HCT116 (cell line): ENCODE data around the gene APOE. TPM values are rescaled to one million over a fixed set of nuclear protein-coding genes. Genes with fewer than 3 reads are reported as not detected.

ENCODE experiments used
- ATAC-seq: fragments of 200-7000 bp; cut with Tn5 transposase; 2 replicates; pipeline ENCODE4 v1.9.1; 2020; ENCODE audit warnings: mild to moderate bottlenecking, moderate library complexity
- BruUV-seq: library from RNA; stranded (reverse); fragments of 400-500 nt; replicated peaks from 2 replicates; lab custom pipeline; 2021; lab: Mats Ljungman, UMichigan
- CTCF ChIA-PET: fragments of 300-600 bp; sonication (Branson Sonifier 250); formaldehyde crosslinking; loops from one replicate; lab custom pipeline; 2021; ENCODE audit warnings: antibody characterized with exemption; lab: Charles Lee
- POLR2A ChIA-PET: fragments of 300-600, 350-600 bp; sonication (Branson Sonifier 250); formaldehyde crosslinking; loops from one replicate; lab custom pipeline; 2021; ENCODE audit warnings: antibody characterized with exemption; lab: Charles Lee
- RAD21 ChIA-PET, 2 experiments: fragments of 300-600 bp; sonication (Branson Sonifier 250); formaldehyde crosslinking; loops; one replicate each; lab custom pipeline; 2023; ENCODE audit warnings: low total read pairs in 2 of 2; ENCODE audit not compliant: uncharacterized antibody in 2 of 2, unreplicated experiment in 2 of 2, low non-redundant PET in 1 of 2; lab: Charles Lee
- DNase-seq: peaks from one replicate; pipeline ENCODE4 v3.0.0-alpha.2; 2010; ENCODE audit warnings: low read depth, low spot score
- H2AFZ ChIP-seq: fragments of 200-600 bp; shearing (Covaris generic), sonication (generic); 2 replicates; pipeline ENCODE4 v1.6.1; 2017; ENCODE audit warnings: low read depth, mixed run types, mixed read lengths, antibody characterized with exemption, low read length; ENCODE audit not compliant: poor library complexity, severe bottlenecking
- H3K27ac ChIP-seq: 2 replicates; pipeline ENCODE4 v1.5.1; 2012; ENCODE audit warnings: low read depth, low read length
- H3K27me3 ChIP-seq: fragments of 200-600 bp; sonication (generic); 2 replicates; pipeline ENCODE4 v1.6.1; 2016; ENCODE audit warnings: mixed run types, low read length, mixed read lengths; ENCODE audit not compliant: insufficient read depth
- H3K36me3 ChIP-seq, 2 experiments: fragments of 200-500 bp in 1 of 2; fragments of 200-600 bp in 1 of 2; sonication (Bioruptor generic) in 1 of 2; sonication (generic) in 1 of 2; 2 replicates each; pipeline versions ENCODE4 v1.5.1 to v1.6.1; 2014 to 2016; ENCODE audit warnings: low read length in 2 of 2, inconsistent platforms in 1 of 2, mixed read lengths in 1 of 2, mixed run types in 1 of 2; ENCODE audit not compliant: insufficient read depth in 2 of 2, control insufficient read depth in 1 of 2
- H3K4me1 ChIP-seq, 2 experiments: fragments of 200-600 bp in 1 of 2; sonication (generic) in 1 of 2; 2 replicates each; pipeline versions ENCODE4 v1.5.1 to v1.6.1; 2012 to 2017; ENCODE audit warnings: low read length in 2 of 2, inconsistent platforms in 1 of 2, mild to moderate bottlenecking in 1 of 2, mixed read lengths in 1 of 2, mixed run types in 1 of 2, moderate library complexity in 1 of 2; ENCODE audit not compliant: insufficient read depth in 2 of 2, control insufficient read depth in 1 of 2
- H3K4me2 ChIP-seq: fragments of 200-600 bp; sonication (generic); 2 replicates; pipeline ENCODE4 v1.6.1; 2017; ENCODE audit warnings: mixed run types, low read length, mixed read lengths
- H3K4me3 ChIP-seq, 2 experiments: fragments of 200-600 bp in 1 of 2; sonication (generic) in 1 of 2; replicated peaks in 1 of 2; 2 replicates each; pipeline ENCODE4 v1.5.1; 2011 to 2016; ENCODE audit warnings: low read length in 2 of 2, control low read depth in 1 of 2, low read depth in 1 of 2, mild to moderate bottlenecking in 1 of 2, mixed read lengths in 1 of 2, mixed run types in 1 of 2
- H3K79me2 ChIP-seq: fragments of 200-600 bp; sonication (generic); 2 replicates; pipeline ENCODE4 v1.6.1; 2017; ENCODE audit warnings: mild to moderate bottlenecking, mixed run types, low read length, moderate library complexity, mixed read lengths; ENCODE audit not compliant: insufficient read depth
- H3K9ac ChIP-seq: fragments of 200-600 bp; sonication (generic); 2 replicates; pipeline ENCODE4 v1.6.1; 2016; ENCODE audit warnings: low read length, mixed read lengths
- H3K9me2 ChIP-seq: fragments of 200-600 bp; sonication (generic), shearing (Covaris generic); 2 replicates; pipeline ENCODE4 v1.6.1; 2017; ENCODE audit warnings: mixed run types, mild to moderate bottlenecking, moderate library complexity; ENCODE audit not compliant: insufficient read depth
- H3K9me3 ChIP-seq, 2 experiments: fragments of 200-500 bp in 1 of 2; fragments of 200-600 bp in 1 of 2; sonication (Bioruptor generic) in 1 of 2; sonication (generic) in 1 of 2; 2 replicates each; pipeline ENCODE4 v1.6.1; 2014 to 2017; ENCODE audit warnings: low read length in 2 of 2, mixed read lengths in 2 of 2, inconsistent platforms in 1 of 2, low read depth in 1 of 2, mild to moderate bottlenecking in 1 of 2, mixed run types in 1 of 2, moderate library complexity in 1 of 2; ENCODE audit not compliant: control insufficient read depth in 1 of 2, insufficient read depth in 1 of 2
- H4K20me1 ChIP-seq: fragments of 200-600 bp; sonication (generic), shearing (Covaris generic); 2 replicates; pipeline ENCODE4 v1.6.1; 2017; ENCODE audit warnings: mixed run types, mild to moderate bottlenecking, moderate library complexity; ENCODE audit not compliant: insufficient read depth
- SIN3A ChIP-seq: IDR thresholded peaks from 2 replicates; pipeline ENCODE4 v1.6.1; 2012; ENCODE audit warnings: low read depth
- SP1 ChIP-seq: IDR thresholded peaks from 2 replicates; pipeline ENCODE4 v1.6.1; 2012; ENCODE audit warnings: low read depth
- YY1 ChIP-seq: IDR thresholded peaks from 2 replicates; pipeline ENCODE4 v1.6.1; 2011; ENCODE audit warnings: low read length, low read depth, moderate library complexity, mild to moderate bottlenecking; ENCODE audit not compliant: insufficient replicate concordance; ENCODE audit errors: extremely low read depth
- ZFX ChIP-seq: fragments of 450-650 bp; IDR thresholded peaks from 2 replicates; pipeline ENCODE4 v1.6.1; 2017
- intact Hi-C: fragments of 100-400 bp; cut with micrococcal nuclease; formaldehyde crosslinking; loops from 2 replicates; pipeline ENCODE4 v1.10.0; 2022
- total RNA-seq: library from RNA; stranded (reverse); gene quantifications from one replicate; pipeline ENCODE4 v1.2.1, GENCODE V29; 2021; ENCODE audit not compliant: unreplicated experiment
- TF ChIP-seq, protein P1 (sequence below): IDR thresholded peaks from 2 replicates; pipeline ENCODE4 v1.6.1; 2012; ENCODE audit warnings: low read depth
- TF ChIP-seq, protein P2 (sequence below): IDR thresholded peaks from 2 replicates; pipeline ENCODE4 v1.6.1; 2011; ENCODE audit warnings: mild to moderate bottlenecking, low read length, moderate library complexity; ENCODE audit not compliant: insufficient replicate concordance; ENCODE audit errors: extremely low read depth
- TF ChIP-seq, protein P3 (sequence below): IDR thresholded peaks from 2 replicates; pipeline ENCODE4 v1.6.1; 2012
- TF ChIP-seq, protein P4 (sequence below): IDR thresholded peaks from 2 replicates; pipeline ENCODE4 v1.6.1; 2012

Gene APOE
- total RNA-seq, 1 experiment from 2014 or later, result 7.2 TPM

DNA sequence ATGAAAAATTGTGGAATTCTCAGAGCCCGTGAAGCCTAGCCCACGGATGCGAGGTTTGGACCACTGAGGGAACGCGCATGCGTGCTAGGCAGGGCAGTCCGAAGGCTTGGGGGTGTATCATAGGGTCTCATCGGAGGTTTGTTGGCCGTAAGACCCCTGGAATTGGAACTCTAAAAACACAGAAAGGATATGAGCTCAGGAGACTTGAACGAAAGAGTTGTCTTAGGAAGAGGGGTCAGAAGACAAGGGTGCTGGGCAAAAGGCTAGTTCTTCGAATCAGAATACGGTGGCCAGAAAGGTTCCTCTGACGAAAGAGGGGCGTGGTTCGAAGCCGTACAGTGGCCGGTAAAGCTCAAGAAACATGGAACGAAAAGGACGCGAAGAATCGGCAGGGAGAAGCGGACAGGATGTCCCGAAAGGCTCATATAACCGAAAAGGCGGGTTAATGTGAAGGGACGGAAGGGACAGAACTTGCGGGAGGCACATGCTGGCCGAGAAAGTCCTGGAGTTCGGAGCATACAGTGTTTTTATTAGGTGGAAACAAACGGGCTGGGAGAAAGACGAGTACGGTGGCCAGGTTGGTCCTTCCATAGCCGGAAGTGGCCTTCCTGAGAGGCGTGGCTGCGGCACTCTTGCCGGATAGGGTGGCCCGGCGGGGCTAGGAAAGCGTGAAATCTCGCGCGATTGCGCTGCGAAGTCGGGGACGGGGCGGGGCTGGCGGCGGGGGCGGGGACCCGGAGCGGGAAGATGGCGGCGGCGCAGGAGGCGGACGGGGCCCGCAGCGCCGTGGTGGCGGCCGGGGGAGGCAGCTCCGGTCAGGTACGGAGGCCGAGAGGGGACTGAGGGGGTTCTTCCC, 49.3 kb downstream of the APOE start, which contains the start of gene CLPTM1 (continued):
- TF ChIP-seq, protein P1, sequence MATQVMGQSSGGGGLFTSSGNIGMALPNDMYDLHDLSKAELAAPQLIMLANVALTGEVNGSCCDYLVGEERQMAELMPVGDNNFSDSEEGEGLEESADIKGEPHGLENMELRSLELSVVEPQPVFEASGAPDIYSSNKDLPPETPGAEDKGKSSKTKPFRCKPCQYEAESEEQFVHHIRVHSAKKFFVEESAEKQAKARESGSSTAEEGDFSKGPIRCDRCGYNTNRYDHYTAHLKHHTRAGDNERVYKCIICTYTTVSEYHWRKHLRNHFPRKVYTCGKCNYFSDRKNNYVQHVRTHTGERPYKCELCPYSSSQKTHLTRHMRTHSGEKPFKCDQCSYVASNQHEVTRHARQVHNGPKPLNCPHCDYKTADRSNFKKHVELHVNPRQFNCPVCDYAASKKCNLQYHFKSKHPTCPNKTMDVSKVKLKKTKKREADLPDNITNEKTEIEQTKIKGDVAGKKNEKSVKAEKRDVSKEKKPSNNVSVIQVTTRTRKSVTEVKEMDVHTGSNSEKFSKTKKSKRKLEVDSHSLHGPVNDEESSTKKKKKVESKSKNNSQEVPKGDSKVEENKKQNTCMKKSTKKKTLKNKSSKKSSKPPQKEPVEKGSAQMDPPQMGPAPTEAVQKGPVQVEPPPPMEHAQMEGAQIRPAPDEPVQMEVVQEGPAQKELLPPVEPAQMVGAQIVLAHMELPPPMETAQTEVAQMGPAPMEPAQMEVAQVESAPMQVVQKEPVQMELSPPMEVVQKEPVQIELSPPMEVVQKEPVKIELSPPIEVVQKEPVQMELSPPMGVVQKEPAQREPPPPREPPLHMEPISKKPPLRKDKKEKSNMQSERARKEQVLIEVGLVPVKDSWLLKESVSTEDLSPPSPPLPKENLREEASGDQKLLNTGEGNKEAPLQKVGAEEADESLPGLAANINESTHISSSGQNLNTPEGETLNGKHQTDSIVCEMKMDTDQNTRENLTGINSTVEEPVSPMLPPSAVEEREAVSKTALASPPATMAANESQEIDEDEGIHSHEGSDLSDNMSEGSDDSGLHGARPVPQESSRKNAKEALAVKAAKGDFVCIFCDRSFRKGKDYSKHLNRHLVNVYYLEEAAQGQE, result no peak

DNA sequence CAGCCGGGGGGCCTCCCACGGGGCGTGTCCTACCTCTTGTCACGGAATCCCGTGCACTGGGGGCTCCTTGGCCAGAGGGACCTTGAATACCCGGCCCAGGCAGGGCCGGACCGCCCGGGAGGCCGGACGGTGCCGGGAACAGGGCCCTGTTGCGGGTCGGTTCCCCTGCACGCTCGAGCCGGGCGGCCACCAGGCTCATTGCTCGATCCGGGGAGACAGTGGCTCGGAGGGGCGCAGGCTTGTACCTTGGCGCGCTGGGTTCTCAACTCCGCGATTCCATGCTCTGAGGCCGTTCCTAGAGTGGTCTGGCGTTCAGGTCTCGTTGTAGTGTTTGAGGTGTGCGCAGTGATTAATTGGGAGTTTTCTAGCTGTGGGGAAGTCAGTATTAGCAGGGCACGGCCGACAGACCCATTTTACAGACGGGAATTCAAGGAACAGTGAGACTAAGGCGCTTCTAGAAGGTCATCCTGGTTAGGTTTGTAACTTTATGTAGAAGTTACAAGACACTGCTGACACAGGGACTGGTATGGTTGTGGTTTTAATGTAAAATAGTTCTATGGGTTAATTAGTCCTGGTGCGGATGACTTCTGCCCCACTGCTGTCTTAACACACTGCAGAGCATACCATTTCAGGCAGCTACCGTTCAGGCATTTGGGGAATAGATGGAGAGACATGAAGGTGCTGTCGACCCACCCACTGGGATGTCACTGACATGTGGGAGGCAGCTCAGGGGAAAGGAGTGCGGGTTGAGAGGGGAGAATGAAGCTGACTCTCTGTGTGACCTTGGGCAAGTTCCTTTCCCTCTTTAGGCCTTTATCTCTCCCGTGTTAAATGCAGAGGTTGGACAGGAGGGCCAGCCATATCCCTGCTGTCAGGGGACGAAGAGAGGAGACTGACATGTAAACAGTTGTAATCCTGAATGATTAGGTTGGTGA, 50.2 kb downstream of the APOE start:
- H3K9me3 ChIP-seq, result no peaks in the 10 kb centered on the region
- H3K36me3 ChIP-seq, result peaks cover 0 to 1% of the 10 kb centered on the region in 2 experiments; a peak in 1 of 4 replicates
- ChIA-PET POLR2A (no interaction called here), RAD21 (no interaction called here), CTCF (no interaction called here)
- H3K9ac ChIP-seq, result peak overlapping the region; percentile 93
- H4K20me1 ChIP-seq, result no peaks in the 10 kb centered on the region
- ATAC-seq (peak; percentile 30), DNase-seq (no peak)
- peak overlapping the region; percentile 71 to 85 for H3K4me3 ChIP-seq
- BruUV-seq, result TSS peak; percentile 52
- TF ChIP-seq, protein P2, sequence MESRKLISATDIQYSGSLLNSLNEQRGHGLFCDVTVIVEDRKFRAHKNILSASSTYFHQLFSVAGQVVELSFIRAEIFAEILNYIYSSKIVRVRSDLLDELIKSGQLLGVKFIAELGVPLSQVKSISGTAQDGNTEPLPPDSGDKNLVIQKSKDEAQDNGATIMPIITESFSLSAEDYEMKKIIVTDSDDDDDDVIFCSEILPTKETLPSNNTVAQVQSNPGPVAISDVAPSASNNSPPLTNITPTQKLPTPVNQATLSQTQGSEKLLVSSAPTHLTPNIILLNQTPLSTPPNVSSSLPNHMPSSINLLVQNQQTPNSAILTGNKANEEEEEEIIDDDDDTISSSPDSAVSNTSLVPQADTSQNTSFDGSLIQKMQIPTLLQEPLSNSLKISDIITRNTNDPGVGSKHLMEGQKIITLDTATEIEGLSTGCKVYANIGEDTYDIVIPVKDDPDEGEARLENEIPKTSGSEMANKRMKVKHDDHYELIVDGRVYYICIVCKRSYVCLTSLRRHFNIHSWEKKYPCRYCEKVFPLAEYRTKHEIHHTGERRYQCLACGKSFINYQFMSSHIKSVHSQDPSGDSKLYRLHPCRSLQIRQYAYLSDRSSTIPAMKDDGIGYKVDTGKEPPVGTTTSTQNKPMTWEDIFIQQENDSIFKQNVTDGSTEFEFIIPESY, result no peak
- no peak for TF ChIP-seq YY1
- TF ChIP-seq, protein P3, sequence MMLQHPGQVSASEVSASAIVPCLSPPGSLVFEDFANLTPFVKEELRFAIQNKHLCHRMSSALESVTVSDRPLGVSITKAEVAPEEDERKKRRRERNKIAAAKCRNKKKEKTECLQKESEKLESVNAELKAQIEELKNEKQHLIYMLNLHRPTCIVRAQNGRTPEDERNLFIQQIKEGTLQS, result no peak
- no peak for TF ChIP-seq SP1
- no peak for TF ChIP-seq SIN3A
- TF ChIP-seq ZFX, result peak; percentile 82; the same call in 1 of the 2 replicates
- TF ChIP-seq, protein P4, sequence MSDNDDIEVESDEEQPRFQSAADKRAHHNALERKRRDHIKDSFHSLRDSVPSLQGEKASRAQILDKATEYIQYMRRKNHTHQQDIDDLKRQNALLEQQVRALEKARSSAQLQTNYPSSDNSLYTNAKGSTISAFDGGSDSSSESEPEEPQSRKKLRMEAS, result no peak
- no peaks in the 10 kb centered on the region for H3K27me3 ChIP-seq
- H3K4me1 ChIP-seq, result peaks cover 11 to 34% of the 10 kb centered on the region in 2 experiments; a peak in 3 of 4 replicates
- H2AFZ ChIP-seq, result no peak overlapping the region
- peak overlapping the region; percentile 58 for H3K27ac ChIP-seq
- no peaks in the 10 kb centered on the region for H3K9me2 ChIP-seq
- H3K4me2 ChIP-seq, result peak overlapping the region; percentile 83
- peaks cover 56% of the 10 kb centered on the region for H3K79me2 ChIP-seq
- intact Hi-C loops, result loop anchor here (2.0 to 10.0 kb wide), 2 partner anchors 41 to 371 kb away; partner anchors contain the start of gene APOC1
